ENCODE data around the gene CLSTN2. TPM values are rescaled to one million over a fixed set of nuclear protein-coding genes. Genes with fewer than 3 reads are reported as not detected.

Gene CLSTN2
- total and polyA plus RNA-seq, 2 of the 8 experiments (the other 6 are each of a cell fraction or from before 2014, with no cell fraction given): 0.39 to 0.52 TPM

DNA sequence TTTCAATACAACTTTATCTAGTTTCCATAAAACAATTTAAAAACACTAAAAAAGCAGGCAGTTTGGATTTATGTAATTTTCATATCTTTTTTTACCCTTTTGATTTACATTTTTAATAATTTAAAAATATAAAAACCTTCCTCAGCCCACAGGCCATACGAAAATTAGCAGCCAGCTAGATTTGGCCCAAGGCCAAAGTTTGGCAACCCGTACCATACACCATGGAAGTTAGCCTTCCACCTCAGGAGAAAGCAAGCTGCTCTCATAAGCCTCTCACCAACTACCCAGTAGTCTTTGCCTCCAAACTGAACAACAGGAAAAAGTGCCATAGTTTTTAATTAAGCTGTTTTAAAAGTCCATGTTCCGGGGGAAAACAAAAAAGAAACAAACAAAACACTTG, 635.6 kb downstream of the CLSTN2 start:
- H3K9ac ChIP-seq (replicated peaks in 1 of 4; ENCODE audit: extremely low read depth in 1 of 4, low read depth in 3 of 4, low read length in 3 of 4): no peak overlapping the region
- no peak overlapping the region for H4K91ac ChIP-seq (replicated peaks; ENCODE audit: insufficient read length, low read length)
- no peak overlapping the region for H2BK5ac ChIP-seq (ENCODE audit: low read depth, low read length)
- no peak overlapping the region for H2BK20ac ChIP-seq (ENCODE audit: low read length)
- H2AK5ac ChIP-seq (ENCODE audit: low read depth, low read length): no peak overlapping the region
- ChIA-PET POLR2A (ENCODE audit: partially characterized antibody) (interaction anchor here (0.8 kb wide), 1 partner anchor 9 kb away, joined by 3 read pairs; no protein-coding TSS in a partner anchor), CTCF (ENCODE audit: partially characterized antibody) (interaction anchor here (0.5 kb wide), 1 partner anchor 71 kb away, joined by 3 read pairs; no protein-coding TSS in a partner anchor)
- no peak for FAIRE-seq
- H3K4ac ChIP-seq (replicated peaks; ENCODE audit: insufficient read length, low read depth, low read length): no peak overlapping the region
- H2AFZ ChIP-seq (ENCODE audit: low read length): no peak overlapping the region
- H3K36me3 ChIP-seq (ENCODE audit: control insufficient read depth in 2 of 4, insufficient read depth in 4 of 4, low read length in 3 of 4): no peaks in the 10 kb centered on the region; a peak in 2 of 8 replicates
- no peak overlapping the region for H3K18ac ChIP-seq (ENCODE audit: extremely low read depth, low read length)
- H3K4me2 ChIP-seq (ENCODE audit: insufficient read depth in 1 of 2, low read depth in 2 of 2, low read length in 2 of 2): no peak overlapping the region
- no peak overlapping the region for H3K56ac ChIP-seq (replicated peaks; ENCODE audit: insufficient read length, low read depth, low read length)
- 85% methylated on average over 3 of the region's 3 CpGs; no CpG with 5 or more reads in 1 of the 2 experiments for WGBS, 2 experiments (ENCODE audit: extremely low coverage in 1 of 2, insufficient coverage in 1 of 2, insufficient read length in 1 of 2, insufficient replicate concordance in 2 of 2, low coverage in 1 of 2, low lambda C conversion rate in 2 of 2, missing lambda C conversion rate in 1 of 2)
- no peak for DNase-seq (ENCODE audit: low read depth in 1 of 2, low spot score in 2 of 2)
- peaks cover 2% of the 10 kb centered on the region; the same call in 1 of the 2 replicates for H3K23me2 ChIP-seq (ENCODE audit: low read depth, low read length)
- no peak overlapping the region for H2BK120ac ChIP-seq (replicated peaks; ENCODE audit: low read depth, low read length)
- no peak overlapping the region for H2BK12ac ChIP-seq (ENCODE audit: low read depth, low read length)
- H3K79me2 ChIP-seq (ENCODE audit: control insufficient read depth in 1 of 2, insufficient read depth in 2 of 2, low read length in 2 of 2): no peaks in the 10 kb centered on the region
- H3K79me1 ChIP-seq (ENCODE audit: low read depth, low read length): no peaks in the 10 kb centered on the region
- no peak overlapping the region for H2BK15ac ChIP-seq (ENCODE audit: low read length)
- H4K8ac ChIP-seq (ENCODE audit: extremely low read depth, insufficient read depth, low read length): no peak overlapping the region
- H4K5ac ChIP-seq (ENCODE audit: insufficient read length, low read depth, low read length): no peak overlapping the region
- no peak overlapping the region for H3K4me3 ChIP-seq (ENCODE audit: extremely low read depth in 1 of 4, insufficient read depth in 2 of 4, low read depth in 3 of 4, low read length in 4 of 4)
- H4K20me1 ChIP-seq (replicated peaks in 1 of 2; ENCODE audit: control insufficient read depth in 1 of 2, insufficient read depth in 2 of 2, low read length in 2 of 2): no peaks in the 10 kb centered on the region
- no peaks in the 10 kb centered on the region for H3K4me1 ChIP-seq (replicated peaks in 1 of 4; ENCODE audit: control insufficient read depth in 3 of 4, insufficient read depth in 4 of 4, low read length in 3 of 4)
- no peak for TF ChIP-seq RBBP5 (IDR thresholded peaks at IDR 0.05; ENCODE audit: borderline replicate concordance, low read depth, low read length)
- TF ChIP-seq TCF12 (IDR thresholded peaks at IDR 0.05; ENCODE audit: low read depth, low read length): no peak
- TF ChIP-seq JUND (IDR thresholded peaks at IDR 0.05; ENCODE audit: low read length): no peak
- TF ChIP-seq GTF2F1 (IDR thresholded peaks at IDR 0.05; ENCODE audit: borderline replicate concordance, low read depth, low read length): no peak
- no peak for TF ChIP-seq TBP (IDR thresholded peaks at IDR 0.05; ENCODE audit: low read depth, low read length)
- H3K23ac ChIP-seq (ENCODE audit: insufficient read length): no peak overlapping the region
- no peak overlapping the region for H3K14ac ChIP-seq (ENCODE audit: insufficient read length)
- no peaks in the 10 kb centered on the region for H3K9me3 ChIP-seq (ENCODE audit: insufficient read depth in 2 of 2, low read depth in 1 of 2, low read length in 1 of 2)
- H3K27ac ChIP-seq (ENCODE audit: low read depth, low read length): no peak overlapping the region
- no peaks in the 10 kb centered on the region for H3K27me3 ChIP-seq (replicated peaks in 1 of 4; ENCODE audit: control insufficient read depth in 3 of 4, extremely low read depth in 1 of 4, insufficient read depth in 3 of 4, low read length in 3 of 4)

Data from H1 (cell line).